Activated T-cell treated with anti-CD3 and anti-CD28 coated beads for 48 hours (primary cell): ENCODE results near the gene CEP170B.
"Not testable (repeated sequence)": the region's sequence is repeated elsewhere in the genome, so short reads cannot be mapped to it uniquely, and the experiment has no call there.

ENCODE experiments used
- DNase-seq: peaks from one replicate; pipeline ENCODE4 v3.0.0-alpha.2; 2020; ENCODE audit warnings: low read depth

The CEP170B gene

DNA sequence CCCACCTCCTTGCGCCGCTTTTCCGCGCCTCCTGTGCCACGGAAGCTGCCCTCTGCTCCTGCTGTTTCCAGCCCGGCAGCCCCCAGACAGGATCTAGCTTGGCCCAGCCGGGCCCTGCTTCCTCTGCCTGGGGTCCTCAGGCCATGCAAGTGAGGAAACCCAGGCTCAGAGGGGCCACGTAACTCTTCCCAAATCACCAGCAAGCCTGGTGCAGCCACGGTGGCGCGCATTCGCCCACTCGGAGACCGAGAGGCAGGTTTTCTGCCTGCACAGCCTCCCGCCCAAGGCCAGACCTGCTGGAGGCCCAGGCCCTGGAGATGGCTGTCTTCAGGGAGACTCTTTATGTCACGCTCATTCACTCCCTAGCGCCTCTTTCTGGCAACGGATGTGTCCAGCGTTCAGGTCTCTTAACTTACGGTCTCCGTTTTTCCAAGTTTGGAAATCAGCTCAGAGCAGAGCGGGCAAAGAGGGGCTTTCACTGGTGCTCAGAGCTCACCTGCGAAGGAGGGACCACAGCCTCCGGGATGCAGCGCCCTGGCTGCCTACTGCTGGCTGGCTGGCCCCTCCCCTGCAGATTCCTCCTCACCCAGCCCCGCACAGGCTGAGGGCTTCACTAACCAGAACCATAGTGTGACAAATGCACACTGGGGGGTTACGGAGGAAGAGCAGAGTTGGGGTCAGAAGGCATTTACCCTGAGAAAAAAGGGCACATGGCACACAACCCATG is 20.6 kb upstream of the CEP170B start:
- no peak for DNase-seq

GRCh38 chr14:104845033-104845666 is 19.9 kb upstream of the CEP170B start:
- DNase-seq = no peak

GRCh38 chr14:104845834-104846441 is 19.1 kb upstream of the CEP170B start:
- DNase-seq = no peak

DNA sequence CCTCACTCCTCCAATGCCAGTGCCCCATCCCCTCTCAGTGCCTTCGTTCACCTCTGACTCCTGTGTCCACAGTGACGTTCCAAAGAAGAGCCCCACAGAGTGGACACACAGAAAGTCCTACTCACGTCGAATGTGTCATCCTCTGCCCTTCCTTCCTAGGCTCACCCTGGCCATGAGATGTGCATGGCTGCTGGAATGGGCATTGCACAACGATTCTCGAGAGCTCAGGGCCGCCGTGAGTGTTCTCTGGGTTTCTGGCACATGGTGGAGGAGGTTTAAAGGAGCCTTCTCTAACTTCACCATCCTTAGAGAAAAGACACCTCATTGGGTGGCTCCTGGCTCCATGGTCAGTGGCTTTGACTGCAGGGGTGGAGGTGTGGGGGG is 12.8 kb upstream of the CEP170B start:
- no peak for DNase-seq

DNA sequence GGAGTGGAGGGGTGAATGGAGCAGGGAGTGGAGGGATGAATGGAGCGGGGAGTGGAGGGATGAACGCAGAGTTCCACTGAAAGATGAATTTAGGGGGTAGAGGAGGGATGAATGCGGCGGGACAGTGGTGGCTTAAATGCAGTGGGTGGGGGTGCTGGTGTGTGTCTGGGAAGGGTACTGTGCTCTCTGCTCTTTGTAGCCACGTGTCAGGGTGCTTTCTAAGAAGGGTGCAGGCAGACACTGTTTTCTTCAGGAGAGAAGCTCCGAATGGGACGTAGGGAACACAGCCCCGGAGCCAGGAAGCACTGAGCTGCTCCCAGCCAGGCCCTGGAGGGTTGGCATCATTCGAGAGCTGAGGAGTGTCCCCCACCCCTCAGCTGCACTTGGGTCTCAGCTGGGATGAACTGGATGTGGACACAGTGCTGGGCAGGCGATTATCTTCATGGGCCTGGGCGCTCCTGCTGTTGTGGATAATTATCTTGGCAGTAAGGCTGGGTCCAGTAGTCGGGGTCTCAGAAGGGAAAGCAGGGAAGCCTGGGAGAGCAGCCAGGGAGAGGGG is 9.5 kb upstream of the CEP170B start:
- DNase-seq = no peak

DNA sequence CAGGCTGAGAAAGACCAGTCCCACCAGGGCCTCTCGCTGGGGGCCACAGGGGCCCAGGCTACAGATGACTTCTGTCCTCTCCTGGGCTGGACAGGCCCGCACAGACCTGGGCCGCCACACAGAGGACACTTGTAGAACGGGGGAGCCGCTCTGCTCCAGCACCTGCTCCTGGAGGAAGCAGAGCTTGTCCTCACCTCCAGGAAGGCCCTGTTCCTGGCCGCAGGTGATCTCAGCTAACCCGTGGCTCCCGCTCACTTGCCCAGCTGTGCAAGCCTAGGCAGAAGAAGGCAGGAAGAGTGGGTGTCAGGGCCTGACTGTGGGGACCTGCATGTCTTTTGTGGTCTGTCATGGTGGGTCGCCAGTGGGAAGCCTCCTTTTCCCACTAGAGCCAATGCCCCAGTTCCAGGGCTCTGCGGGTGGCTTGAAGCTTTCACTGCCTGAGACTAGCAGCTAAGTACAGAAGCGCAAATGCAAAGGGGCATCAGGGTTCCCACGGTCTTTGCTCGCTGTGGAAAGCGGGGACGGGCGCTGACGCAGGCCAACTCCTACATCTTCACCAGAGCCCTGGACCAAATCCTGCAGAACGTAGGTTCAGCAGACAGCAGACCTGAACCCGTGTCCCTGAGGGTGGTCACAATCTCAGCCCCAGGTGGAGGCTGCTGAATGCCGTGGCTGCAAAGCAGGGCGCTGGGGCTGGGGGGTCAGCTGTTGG is 8.8 kb upstream of the CEP170B start:
- DNase-seq = no peak

GRCh38 chr14:104856869-104857860 is 7.9 kb upstream of the CEP170B start:
- DNase-seq = no peak

DNA sequence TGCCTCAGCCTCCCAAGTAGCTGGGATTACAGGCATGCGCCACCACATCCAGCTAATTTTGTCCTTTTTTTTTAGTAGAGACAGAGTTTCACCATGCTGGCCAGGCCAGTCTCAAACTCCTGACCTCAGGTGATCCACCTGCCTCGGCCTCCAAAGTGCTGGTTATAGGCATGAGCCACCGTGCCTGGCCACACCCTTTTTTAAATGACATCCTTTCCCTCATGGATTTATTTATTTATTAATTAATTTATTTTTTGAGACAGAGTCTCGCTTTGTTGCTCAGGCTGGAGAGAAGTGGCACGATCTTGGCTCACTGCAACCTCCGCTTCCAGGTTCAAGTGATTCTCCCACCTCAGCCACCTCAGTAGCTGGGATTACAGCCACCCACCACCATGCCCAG is 7.1 kb upstream of the CEP170B start:
- DNase-seq = not testable (repeated sequence)

DNA sequence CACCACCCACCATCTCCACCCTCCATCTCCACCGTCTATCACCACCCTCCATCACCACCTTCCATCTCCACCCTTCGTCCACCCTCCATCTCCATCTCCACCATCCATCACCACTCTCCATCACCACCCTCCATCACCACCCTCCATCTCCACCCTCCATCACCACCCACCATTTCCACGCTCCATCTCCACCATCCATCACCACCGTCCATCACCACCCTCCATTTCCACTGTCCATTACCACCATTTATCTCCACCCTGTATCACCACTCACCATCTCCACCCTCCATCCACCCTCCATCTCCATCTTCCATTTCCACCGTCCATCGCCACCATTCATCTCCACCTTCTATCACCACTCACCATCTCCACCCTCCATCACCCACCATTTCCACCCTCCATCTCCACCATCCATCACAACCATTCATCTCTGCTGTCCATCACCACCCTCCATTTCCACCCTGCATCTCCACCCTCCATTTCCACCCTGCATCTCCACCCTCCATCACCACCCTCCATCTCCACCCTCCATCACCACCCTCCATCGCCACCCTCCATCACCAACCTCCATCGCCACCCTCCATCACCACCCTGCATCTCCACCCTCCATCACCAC is 6.1 kb upstream of the CEP170B start:
- DNase-seq = no peak

DNA sequence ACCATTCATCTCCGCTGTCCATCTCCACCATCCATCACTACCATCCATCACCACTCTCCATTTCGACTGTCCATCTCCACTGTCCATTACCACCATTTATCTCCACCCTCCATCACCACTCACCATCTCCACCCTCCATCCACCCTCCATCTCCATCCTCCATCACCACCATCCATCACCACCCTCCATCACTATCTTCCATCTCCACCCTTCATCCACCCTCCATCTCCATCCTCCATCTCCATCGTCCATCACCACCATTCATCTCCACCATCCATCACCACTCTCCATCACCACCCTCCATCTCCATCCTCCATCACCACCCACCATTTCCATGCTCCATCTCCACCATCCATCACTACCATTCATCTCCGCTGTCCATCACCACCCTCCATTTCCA is 5.2 kb upstream of the CEP170B start:
- no peak for DNase-seq

DNA sequence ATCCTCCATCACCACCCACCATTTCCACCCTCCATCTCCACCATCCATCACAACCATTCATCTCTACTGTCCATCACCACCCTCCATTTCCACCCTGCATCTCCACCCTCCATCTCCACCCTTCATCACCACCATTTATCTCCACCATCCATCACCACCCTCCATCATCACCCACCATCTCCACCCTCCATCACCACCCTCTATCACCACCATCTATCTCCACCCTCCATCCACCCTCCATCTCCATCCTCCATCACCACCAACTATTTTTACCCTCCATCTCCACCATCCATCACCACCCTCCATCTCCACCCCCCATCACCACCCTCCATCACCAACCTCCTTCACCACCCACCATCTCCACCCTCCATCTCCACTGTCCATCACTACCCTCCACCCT is 4.7 kb upstream of the CEP170B start:
- no peak for DNase-seq

DNA sequence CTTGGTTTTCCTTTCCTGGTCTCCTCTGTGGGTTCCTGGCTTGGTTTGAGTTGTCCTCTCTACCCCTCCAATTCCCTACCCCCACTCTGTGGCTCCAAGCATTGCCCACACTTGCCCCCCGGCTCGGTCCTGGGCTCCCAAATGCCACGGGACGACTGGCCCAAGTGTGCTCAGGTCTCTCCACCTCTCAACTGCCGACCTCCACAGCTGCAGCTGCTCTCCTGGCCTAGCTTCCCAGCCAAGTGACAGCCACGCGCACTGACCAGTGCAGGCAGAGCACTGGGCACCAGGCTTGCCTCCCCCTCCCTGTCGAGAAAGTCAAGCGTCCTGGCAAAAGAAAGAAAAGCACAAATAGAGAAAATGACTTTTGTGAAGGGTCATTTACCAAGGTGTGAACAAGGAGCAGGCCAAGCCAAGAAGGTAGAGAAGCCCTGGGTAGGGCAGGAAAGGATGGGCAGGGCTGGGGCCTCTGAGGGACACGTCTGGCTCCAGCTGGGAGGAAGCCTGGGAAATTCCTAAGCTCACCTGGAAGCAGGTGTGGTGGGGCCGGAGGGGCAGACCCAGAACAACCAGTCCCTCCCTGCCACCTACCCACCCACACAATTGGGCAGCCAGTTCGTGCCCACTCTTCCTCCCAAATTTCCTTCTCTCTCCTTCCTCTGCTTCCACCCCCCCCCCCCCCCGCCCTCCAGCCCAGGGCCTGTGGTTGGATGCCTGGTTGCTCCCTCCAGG is 1.8 kb upstream of the CEP170B start:
- DNase-seq = no peak

- no peak for DNase-seq
Measured at GRCh38 chr14:104863923-104864266, 1.2 kb upstream of the CEP170B start.

DNA sequence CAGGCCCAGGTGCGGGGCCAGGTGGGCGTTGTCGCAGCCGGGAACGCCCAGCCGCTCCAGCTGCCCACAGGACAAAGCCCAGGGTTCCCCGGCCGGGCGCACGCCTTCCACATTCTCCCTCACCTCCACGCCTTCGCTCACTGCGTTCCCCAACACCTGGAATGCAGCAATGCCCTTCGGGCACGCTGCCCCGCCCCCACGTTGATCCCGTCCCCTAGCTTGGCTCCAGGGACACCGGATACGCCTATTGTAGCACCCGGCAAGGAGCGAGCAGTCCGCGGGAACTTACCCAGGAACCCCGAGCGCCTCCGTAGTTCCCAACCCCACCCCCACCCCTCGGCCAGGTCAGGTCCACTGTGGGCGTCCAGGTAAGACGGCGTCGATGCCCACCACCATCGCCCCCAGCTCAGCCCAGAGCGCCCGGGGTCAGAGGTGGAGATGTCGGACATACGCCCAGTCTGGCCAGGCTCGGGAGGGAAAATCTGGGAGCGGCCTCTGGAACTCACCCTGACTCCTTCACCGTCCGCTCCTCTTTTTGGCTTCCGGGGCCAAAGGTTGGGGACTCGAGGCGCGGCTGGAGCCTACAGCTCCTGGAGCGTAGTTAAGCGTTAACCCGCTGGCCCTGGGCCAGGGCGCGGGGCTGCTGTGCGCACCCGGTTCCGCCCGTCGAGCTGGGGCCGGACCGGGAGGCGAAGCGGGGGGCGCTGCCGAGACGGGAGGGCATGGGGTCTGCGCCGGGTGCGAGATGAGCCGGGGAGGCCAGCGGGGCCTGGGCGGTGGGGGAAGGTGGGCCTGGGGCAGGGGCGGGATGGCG is 594 bp upstream of the CEP170B start:
- no peak for DNase-seq

- DNase-seq = peak; percentile 41
Measured at GRCh38 chr14:104865631-104866441, 768 bp downstream of the CEP170B start.

DNA sequence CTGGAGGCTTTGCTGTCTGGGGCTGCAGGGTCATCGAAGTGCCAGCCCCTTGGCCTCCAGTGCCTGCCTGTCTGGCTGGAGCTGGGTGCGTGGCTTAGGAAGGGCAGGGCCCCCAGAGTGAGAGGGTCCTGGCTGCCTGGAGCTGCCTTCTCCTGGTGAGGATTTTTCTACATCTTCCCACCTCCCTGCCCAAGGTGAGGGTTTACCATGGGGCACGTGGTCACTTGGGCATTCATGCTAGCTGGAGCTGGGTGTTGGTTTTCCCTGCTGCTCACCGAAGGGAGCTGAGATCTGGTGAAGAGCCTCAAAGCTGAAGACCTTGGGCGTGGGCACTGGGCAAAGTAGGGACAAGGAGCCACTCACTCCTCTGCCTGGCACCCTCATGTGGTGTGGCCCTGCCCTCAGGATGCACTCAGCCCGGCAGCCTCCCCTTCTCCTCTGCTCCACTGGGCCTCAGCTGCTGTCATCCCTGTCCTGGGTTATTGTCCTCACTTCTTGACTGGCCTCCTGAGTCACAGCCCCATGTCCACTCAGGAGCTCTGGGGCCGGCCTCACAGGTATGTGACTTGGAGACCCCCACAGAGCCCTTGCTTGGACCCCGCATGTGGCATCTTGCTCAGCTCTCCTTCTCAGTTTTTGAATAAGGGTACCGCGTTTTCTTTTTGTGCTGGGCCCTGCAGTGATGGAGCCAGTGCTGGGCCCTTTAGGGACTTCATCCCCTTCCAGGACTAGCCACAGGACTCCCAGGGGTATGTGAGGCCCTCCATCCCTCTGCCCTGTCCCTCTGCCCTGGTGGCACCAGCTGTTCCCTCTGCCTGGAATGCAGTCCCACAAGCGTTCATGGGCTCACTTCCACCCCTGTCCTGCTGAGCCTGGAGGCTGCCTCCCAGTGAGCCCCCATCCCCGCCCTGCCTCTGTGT is 1.6 kb downstream of the CEP170B start:
- no peak for DNase-seq

DNA sequence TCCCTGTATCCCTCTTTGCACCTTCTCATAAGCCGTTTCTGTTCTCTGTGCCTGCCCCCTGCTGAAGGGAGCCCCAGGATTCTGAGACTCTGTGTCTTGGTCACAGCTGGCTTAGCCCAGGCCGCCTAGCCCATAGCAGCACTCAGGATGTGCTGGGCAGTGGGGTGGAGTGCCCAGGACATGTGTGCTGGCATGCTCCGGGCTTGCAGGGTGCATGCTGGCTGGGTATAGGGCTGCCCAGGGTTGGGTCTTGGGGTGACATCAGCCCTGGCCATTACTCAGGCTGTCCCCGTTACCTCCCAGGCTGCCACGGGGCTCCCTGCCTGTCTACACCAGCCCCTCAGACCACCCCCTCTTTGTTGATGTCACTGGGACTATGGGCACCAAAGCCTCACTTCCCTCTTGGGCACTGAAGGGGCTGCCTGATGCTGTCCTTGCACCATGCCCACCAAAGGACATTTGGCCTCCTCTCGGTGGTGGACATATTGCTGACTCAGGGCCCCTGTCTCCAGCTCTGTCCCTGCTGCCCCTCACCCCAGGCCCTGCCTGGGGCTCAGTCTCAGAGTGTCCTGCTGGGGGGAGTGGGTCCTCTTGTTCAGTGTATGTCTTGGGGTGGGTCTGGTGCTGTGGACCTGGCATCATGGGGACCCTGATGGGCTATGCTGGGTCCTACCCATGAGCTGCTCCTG is 2.4 kb downstream of the CEP170B start:
- DNase-seq = no peak
